ENCODE measurements around the gene OR4D11.
"Not testable (repeated sequence)": the region's sequence is repeated elsewhere in the genome, so short reads cannot be mapped to it uniquely, and the experiment has no call there.

OR4D11 gene
- 0 to 0.77 (median 0) reads per million in 17 experiments for total RNA-seq

DNA sequence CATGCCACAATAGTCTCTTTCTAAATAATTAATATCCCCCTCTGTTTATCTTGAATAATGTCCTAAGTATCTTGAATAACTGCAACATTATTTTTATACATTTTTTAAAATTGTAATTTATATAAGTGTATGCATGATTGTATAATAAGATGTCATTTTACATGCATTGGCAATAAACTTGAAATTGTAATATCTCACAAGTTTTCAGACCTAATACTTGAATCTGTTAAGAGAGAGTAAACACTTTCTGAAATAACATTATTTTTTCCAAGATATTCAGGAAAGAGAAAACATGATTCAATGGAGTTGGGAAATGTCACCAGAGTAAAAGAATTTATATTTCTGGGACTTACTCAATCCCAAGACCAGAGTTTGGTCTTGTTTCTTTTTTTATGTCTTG, at the start of gene OR4D11:
Gene OR4D11, plus strand, starts transcription at position 301 of the 400 bp plus-strand sequence. Its CDS starts 0 bp downstream, at position 301.
- no peak for DNase-seq

DNA sequence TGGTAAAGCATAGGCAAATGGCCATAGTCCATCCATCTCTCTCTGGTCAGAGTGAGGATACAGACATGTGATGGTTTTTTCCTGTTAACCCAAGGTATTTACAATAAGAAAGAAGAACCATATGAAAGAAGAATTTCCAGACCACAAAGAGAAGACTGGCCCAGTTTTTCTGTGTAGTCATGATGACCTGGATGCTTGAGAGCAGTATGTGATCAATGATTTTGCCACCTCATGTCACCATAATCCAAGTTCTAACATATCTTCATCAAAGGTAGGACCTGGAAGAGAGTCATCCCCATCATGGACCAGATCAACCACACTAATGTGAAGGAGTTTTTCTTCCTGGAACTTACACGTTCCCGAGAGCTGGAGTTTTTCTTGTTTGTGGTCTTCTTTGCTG, 46.7 kb upstream of the OR4D11 start, which contains the start of gene OR4D6:
Gene OR4D6, plus strand, starts transcription at position 301 of the 400 bp plus-strand sequence. Its CDS starts 0 bp downstream, at position 301.
- DNase-seq: no peak

DNA sequence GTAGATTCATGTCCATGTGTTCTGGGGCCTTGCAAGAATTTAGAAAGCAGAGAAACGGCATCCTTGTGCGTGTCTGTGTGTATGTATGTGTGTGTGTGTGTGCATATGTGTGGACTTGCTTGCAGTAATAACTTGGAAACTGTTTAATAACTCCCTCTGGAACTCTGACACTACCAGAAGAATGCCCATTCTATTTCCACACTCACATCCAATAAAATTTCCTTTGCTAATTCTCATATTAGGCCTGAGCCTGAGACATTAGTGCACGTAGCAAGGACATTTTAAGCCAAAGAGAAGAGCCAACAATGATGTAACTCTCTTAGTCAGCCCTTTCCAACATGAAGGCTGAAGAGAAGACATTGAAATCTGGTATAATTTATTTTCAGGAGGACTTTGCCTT, 43.5 kb upstream of the OR4D11 start:
- no peak for DNase-seq

- no peak for DNase-seq
These were observed 40.2 kb upstream of the OR4D11 start for GRCh38 chr11:59463190-59463641.

GRCh38 chr11:59473015-59473414, 30.4 kb upstream of the OR4D11 start, which contains the start of gene OR4D10:
Gene OR4D10 (plus strand): TSS chr11:59473315. CDS start chr11:59477430, 4,115 bp downstream.
- DNase-seq: no peak

- DNase-seq: no peak
These were observed 28.2 kb upstream of the OR4D11 start for GRCh38 chr11:59475176-59475575.

DNA sequence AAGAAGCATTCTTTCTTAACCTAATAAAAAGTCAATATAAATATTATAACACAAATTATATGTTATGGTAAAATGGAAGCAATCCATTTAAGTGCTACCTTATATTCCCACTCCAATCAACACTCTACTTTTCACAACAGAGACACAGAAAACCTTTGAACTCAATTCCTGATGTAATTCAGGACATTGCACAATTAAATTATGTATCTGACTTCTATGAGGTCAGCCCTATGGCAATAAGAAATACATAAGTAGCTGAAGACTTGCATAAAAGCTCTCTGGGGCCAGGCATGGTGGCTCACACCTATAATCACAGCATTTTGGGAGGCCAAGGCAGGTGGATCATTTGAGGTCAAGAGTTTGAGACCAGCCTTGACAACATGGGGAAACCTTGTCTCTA, 23.5 kb upstream of the OR4D11 start:
- peak in 2 of 4 experiments; percentile 59 for DNase-seq

DNA sequence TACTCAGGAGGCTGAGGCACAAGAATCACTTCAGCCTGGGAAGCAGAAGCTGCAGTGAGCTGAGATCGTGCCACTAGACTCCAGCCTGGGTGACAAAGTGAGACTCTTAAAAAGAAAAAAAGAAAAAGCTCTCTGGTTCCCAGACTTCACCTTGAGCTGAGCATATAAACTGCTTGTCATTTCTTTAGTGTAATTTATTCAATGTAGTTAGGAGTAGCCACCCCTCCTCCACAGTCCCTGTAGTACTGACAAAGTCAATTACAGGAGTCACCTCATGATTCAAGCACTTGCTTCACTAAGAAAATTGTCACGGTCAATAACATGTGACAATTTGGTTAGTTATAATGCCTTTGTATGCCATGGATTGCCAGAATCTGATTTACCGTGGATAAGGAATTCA, 23.0 kb upstream of the OR4D11 start:
- peak in 1 of 4 experiments; percentile 5 for DNase-seq

GRCh38 chr11:59501931-59502330, 1.4 kb upstream of the OR4D11 start:
- no peak for DNase-seq

DNA sequence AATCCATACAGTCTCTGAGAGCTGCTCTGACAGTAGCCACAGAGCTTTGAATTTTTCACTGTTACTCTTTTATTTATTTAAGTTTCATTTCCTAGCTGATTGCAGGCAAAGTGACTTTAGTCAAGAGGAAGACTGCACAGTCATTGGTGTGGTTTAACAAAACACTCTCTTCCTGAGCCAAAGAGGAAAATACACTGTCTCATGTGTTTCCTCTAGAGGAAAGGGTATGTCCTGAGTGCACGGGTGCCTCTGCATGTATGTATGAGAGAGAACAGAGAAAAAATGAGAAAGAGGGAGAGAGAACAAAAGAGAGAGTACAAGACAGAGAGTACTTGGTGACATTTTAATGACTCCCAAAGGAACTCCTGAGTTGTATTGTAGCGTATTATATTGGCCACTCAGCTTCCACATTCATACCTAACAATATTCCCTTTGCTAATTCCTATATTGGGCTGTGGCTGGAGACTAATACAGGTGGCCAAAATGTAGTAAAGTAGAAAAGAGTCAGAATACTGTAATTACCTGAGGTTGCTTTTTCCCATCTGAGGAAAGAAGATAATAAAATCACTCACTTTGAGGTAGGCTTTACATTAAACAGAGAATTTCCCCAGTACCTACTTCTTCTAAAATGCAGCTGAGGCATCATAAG, 7.7 kb downstream of the OR4D11 start, which contains the start of gene OR4D9:
Gene OR4D9, plus strand, starts transcription at position 599 of the 649 bp plus-strand sequence. CDS start 3,374 bp downstream, outside the sequence.
- DNase-seq: peak; percentile 24 to 72 (median 54)

- DNase-seq: peak in 1 of 4 experiments; percentile 2
These were observed 8.3 kb downstream of the OR4D11 start for GRCh38 chr11:59511675-59512074.

- DNase-seq: not testable (repeated sequence)
These were observed 16.8 kb downstream of the OR4D11 start for GRCh38 chr11:59520139-59520538.

- DNase-seq: peak in 1 of 4 experiments; percentile 4
These were observed 17.4 kb downstream of the OR4D11 start for GRCh38 chr11:59520741-59521140.

DNA sequence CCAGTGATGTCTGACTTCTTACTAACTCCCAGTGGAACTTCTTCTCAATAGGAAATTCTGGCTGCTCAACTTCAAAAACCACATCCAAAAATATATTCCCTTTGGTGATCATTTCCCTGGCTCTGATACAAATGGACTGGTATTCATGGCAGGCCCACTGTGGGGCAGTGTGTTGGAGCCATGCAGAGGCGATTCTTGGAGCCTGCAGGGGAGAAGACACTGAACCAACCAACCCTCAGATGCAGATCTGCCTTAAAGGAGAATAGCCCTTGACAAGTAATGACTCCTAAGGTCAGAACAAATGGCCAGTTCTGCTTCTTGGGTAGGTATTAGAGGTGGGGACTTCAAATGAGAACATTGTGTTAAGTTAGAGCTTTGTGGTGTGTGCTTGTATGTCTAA, 20.2 kb downstream of the OR4D11 start:
- DNase-seq: no peak

- DNase-seq: no peak
These were observed 25.3 kb downstream of the OR4D11 start for GRCh38 chr11:59528711-59529110.

DNA sequence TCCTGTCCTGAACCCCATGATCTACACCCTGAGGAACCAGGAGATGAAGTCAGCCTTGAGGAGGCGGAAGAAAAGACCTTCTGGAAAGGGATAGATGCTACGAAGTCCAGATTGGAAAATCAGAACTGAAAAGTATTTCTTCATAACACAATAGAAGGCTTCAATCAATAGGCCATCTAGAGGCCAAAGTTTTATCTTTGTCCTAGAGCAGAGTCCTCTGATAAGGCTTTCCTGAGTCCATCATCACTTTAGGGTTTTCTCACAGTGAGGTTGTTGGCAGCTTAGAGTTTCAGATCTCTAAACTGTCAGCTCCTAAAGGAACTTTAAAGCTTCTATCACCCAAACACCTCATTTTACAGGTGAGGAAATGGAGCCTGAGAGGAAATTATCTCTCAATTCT, 29.2 kb downstream of the OR4D11 start:
- no peak for DNase-seq

GRCh38 chr11:59534676-59535075, 31.3 kb downstream of the OR4D11 start:
- DNase-seq: no peak

- DNase-seq: no peak
These were observed 38.9 kb downstream of the OR4D11 start for GRCh38 chr11:59542142-59542810.

- not testable (repeated sequence) for DNase-seq
These were observed 40.3 kb downstream of the OR4D11 start for GRCh38 chr11:59543713-59544112.

DNA sequence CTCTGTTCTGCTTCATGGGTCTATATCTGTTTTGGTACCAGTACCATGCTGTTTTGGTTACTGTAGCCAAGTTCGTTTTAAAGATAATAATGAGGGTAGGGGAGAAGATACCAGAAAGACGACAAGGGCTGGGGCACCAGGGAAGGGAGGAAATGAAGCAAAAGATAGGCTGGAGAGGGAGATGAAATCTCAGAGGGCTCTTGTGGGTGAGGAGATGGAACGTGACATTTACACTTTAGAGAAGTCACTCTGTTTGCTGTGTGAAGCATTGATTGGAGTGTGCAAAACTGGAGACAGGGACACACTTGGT, 41.4 kb downstream of the OR4D11 start:
- no peak for DNase-seq

GRCh38 chr11:59545179-59546020, 42.0 kb downstream of the OR4D11 start:
- DNase-seq: no peak

GRCh38 chr11:59547605-59548308, 44.4 kb downstream of the OR4D11 start:
- DNase-seq: not testable (repeated sequence)

Data from suppressor macrophage (primary cell).